Measurements from ENCODE around the gene ADCY5.

- no peak for TF ChIP-seq CTCF (IDR thresholded peaks at IDR 0.05; ENCODE audit: poor library complexity)
- TF ChIP-seq EZH2 (IDR thresholded peaks at IDR 0.05; ENCODE audit: borderline replicate concordance), result no peak
- TF ChIP-seq EZH2phosphoT487 (IDR thresholded peaks at IDR 0.05; ENCODE audit: low read depth, severe bottlenecking, unreplicated experiment), result no peak
These were observed 23.7 kb downstream of the ADCY5 start for GRCh38 chr3:123424999-123425712.
